HCT116 (cell line): ENCODE results near the gene CHST14. TPM values are rescaled to one million over a fixed set of nuclear protein-coding genes. Genes with fewer than 3 reads are reported as not detected.

Source experiments
- ATAC-seq: fragments of 200-7000 bp; cut with Tn5 transposase; 2 replicates; pipeline ENCODE4 v1.9.1; 2020; ENCODE audit warnings: mild to moderate bottlenecking, moderate library complexity
- BruUV-seq: library from RNA; stranded (reverse); fragments of 400-500 nt; replicated peaks from 2 replicates; lab custom pipeline; 2021; lab: Mats Ljungman, UMichigan
- CTCF ChIA-PET: fragments of 300-600 bp; sonication (Branson Sonifier 250); formaldehyde crosslinking; loops from one replicate; lab custom pipeline; 2021; ENCODE audit warnings: antibody characterized with exemption; lab: Charles Lee
- POLR2A ChIA-PET: fragments of 300-600, 350-600 bp; sonication (Branson Sonifier 250); formaldehyde crosslinking; loops from one replicate; lab custom pipeline; 2021; ENCODE audit warnings: antibody characterized with exemption; lab: Charles Lee
- RAD21 ChIA-PET, 2 experiments: fragments of 300-600 bp; sonication (Branson Sonifier 250); formaldehyde crosslinking; loops; one replicate each; lab custom pipeline; 2023; ENCODE audit warnings: low total read pairs in 2 of 2; ENCODE audit not compliant: uncharacterized antibody in 2 of 2, unreplicated experiment in 2 of 2, low non-redundant PET in 1 of 2; lab: Charles Lee
- DNase-seq: peaks from one replicate; pipeline ENCODE4 v3.0.0-alpha.2; 2010; ENCODE audit warnings: low read depth, low spot score
- H2AFZ ChIP-seq: fragments of 200-600 bp; shearing (Covaris generic), sonication (generic); 2 replicates; pipeline ENCODE4 v1.6.1; 2017; ENCODE audit warnings: low read depth, mixed run types, mixed read lengths, antibody characterized with exemption, low read length; ENCODE audit not compliant: poor library complexity, severe bottlenecking
- H3K27ac ChIP-seq: 2 replicates; pipeline ENCODE4 v1.5.1; 2012; ENCODE audit warnings: low read depth, low read length
- H3K27me3 ChIP-seq: fragments of 200-600 bp; sonication (generic); 2 replicates; pipeline ENCODE4 v1.6.1; 2016; ENCODE audit warnings: mixed run types, low read length, mixed read lengths; ENCODE audit not compliant: insufficient read depth
- H3K36me3 ChIP-seq, 2 experiments: fragments of 200-500 bp in 1 of 2; fragments of 200-600 bp in 1 of 2; sonication (Bioruptor generic) in 1 of 2; sonication (generic) in 1 of 2; 2 replicates each; pipeline versions ENCODE4 v1.5.1 to v1.6.1; 2014 to 2016; ENCODE audit warnings: low read length in 2 of 2, inconsistent platforms in 1 of 2, mixed read lengths in 1 of 2, mixed run types in 1 of 2; ENCODE audit not compliant: insufficient read depth in 2 of 2, control insufficient read depth in 1 of 2
- H3K4me1 ChIP-seq, 2 experiments: fragments of 200-600 bp in 1 of 2; sonication (generic) in 1 of 2; 2 replicates each; pipeline versions ENCODE4 v1.5.1 to v1.6.1; 2012 to 2017; ENCODE audit warnings: low read length in 2 of 2, inconsistent platforms in 1 of 2, mild to moderate bottlenecking in 1 of 2, mixed read lengths in 1 of 2, mixed run types in 1 of 2, moderate library complexity in 1 of 2; ENCODE audit not compliant: insufficient read depth in 2 of 2, control insufficient read depth in 1 of 2
- H3K4me2 ChIP-seq: fragments of 200-600 bp; sonication (generic); 2 replicates; pipeline ENCODE4 v1.6.1; 2017; ENCODE audit warnings: mixed run types, low read length, mixed read lengths
- H3K4me3 ChIP-seq, 2 experiments: fragments of 200-600 bp in 1 of 2; sonication (generic) in 1 of 2; replicated peaks in 1 of 2; 2 replicates each; pipeline ENCODE4 v1.5.1; 2011 to 2016; ENCODE audit warnings: low read length in 2 of 2, control low read depth in 1 of 2, low read depth in 1 of 2, mild to moderate bottlenecking in 1 of 2, mixed read lengths in 1 of 2, mixed run types in 1 of 2
- H3K79me2 ChIP-seq: fragments of 200-600 bp; sonication (generic); 2 replicates; pipeline ENCODE4 v1.6.1; 2017; ENCODE audit warnings: mild to moderate bottlenecking, mixed run types, low read length, moderate library complexity, mixed read lengths; ENCODE audit not compliant: insufficient read depth
- H3K9ac ChIP-seq: fragments of 200-600 bp; sonication (generic); 2 replicates; pipeline ENCODE4 v1.6.1; 2016; ENCODE audit warnings: low read length, mixed read lengths
- H3K9me2 ChIP-seq: fragments of 200-600 bp; sonication (generic), shearing (Covaris generic); 2 replicates; pipeline ENCODE4 v1.6.1; 2017; ENCODE audit warnings: mixed run types, mild to moderate bottlenecking, moderate library complexity; ENCODE audit not compliant: insufficient read depth
- H3K9me3 ChIP-seq, 2 experiments: fragments of 200-500 bp in 1 of 2; fragments of 200-600 bp in 1 of 2; sonication (Bioruptor generic) in 1 of 2; sonication (generic) in 1 of 2; 2 replicates each; pipeline ENCODE4 v1.6.1; 2014 to 2017; ENCODE audit warnings: low read length in 2 of 2, mixed read lengths in 2 of 2, inconsistent platforms in 1 of 2, low read depth in 1 of 2, mild to moderate bottlenecking in 1 of 2, mixed run types in 1 of 2, moderate library complexity in 1 of 2; ENCODE audit not compliant: control insufficient read depth in 1 of 2, insufficient read depth in 1 of 2
- H4K20me1 ChIP-seq: fragments of 200-600 bp; sonication (generic), shearing (Covaris generic); 2 replicates; pipeline ENCODE4 v1.6.1; 2017; ENCODE audit warnings: mixed run types, mild to moderate bottlenecking, moderate library complexity; ENCODE audit not compliant: insufficient read depth
- ATF3 ChIP-seq: IDR thresholded peaks from 2 replicates; pipeline ENCODE4 v1.6.1; 2012
- CEBPB ChIP-seq: IDR thresholded peaks from 2 replicates; pipeline ENCODE4 v1.6.1; 2012; ENCODE audit warnings: low read depth
- CTCF ChIP-seq, 3 experiments: fragments of 200-600 bp in 1 of 3; sonication (generic) in 1 of 3; IDR thresholded peaks in 2 of 3; conservative IDR thresholded peaks in 1 of 3; 2 replicates each; pipeline ENCODE4 v1.5.1; 2012 to 2017; ENCODE audit warnings: low read depth in 2 of 3, low read length in 2 of 3, antibody characterized with exemption in 1 of 3, borderline replicate concordance in 1 of 3, control low read depth in 1 of 3, mild to moderate bottlenecking in 1 of 3, mixed read lengths in 1 of 3, mixed run types in 1 of 3, moderate library complexity in 1 of 3; ENCODE audit not compliant: insufficient read depth in 1 of 3
- ELF1 ChIP-seq: IDR thresholded peaks from 2 replicates; pipeline ENCODE4 v1.6.1; 2012; ENCODE audit warnings: low read depth, borderline replicate concordance
- FOSL1 ChIP-seq: IDR thresholded peaks from 2 replicates; pipeline ENCODE4 v1.6.1; 2012; ENCODE audit warnings: low read depth
- MAX ChIP-seq: IDR thresholded peaks from 2 replicates; pipeline ENCODE4 v1.6.1; 2012
- SIN3A ChIP-seq: IDR thresholded peaks from 2 replicates; pipeline ENCODE4 v1.6.1; 2012; ENCODE audit warnings: low read depth
- SRF ChIP-seq: IDR thresholded peaks from 2 replicates; pipeline ENCODE4 v1.6.1; 2012; ENCODE audit warnings: low read depth
- TCF7L2 ChIP-seq: IDR thresholded peaks from 2 replicates; pipeline ENCODE4 v1.7.0; 2011; ENCODE audit warnings: borderline replicate concordance, inconsistent platforms; ENCODE audit not compliant: insufficient read depth, insufficient read length; ENCODE audit errors: extremely low read depth
- intact Hi-C: fragments of 100-400 bp; cut with micrococcal nuclease; formaldehyde crosslinking; loops from 2 replicates; pipeline ENCODE4 v1.10.0; 2022
- total RNA-seq: library from RNA; stranded (reverse); gene quantifications from one replicate; pipeline ENCODE4 v1.2.1, GENCODE V29; 2021; ENCODE audit not compliant: unreplicated experiment

Gene CHST14
- total RNA-seq, 1 experiment from 2014 or later: 12.7 TPM

GRCh38 chr15:40460404-40460803, 10.4 kb upstream of the CHST14 start:
- H3K4me2 ChIP-seq: no peak overlapping the region
- H3K4me1 ChIP-seq: peaks cover 12 to 16% of the 10 kb centered on the region in 2 experiments
- H3K79me2 ChIP-seq: peaks cover 34% of the 10 kb centered on the region
- DNase-seq: no peak
- no peak overlapping the region for H3K9ac ChIP-seq
- ChIA-PET CTCF (no interaction called here), RAD21 (no interaction called here)
- BruUV-seq: no TSS peak
- no peak for ATAC-seq
- no peak overlapping the region for H3K27ac ChIP-seq
- no peaks in the 10 kb centered on the region for H3K9me3 ChIP-seq
- no peaks in the 10 kb centered on the region for H3K9me2 ChIP-seq
- H3K27me3 ChIP-seq: no peaks in the 10 kb centered on the region
- peaks cover 2% of the 10 kb centered on the region; the same call in 1 of the 2 replicates for H4K20me1 ChIP-seq
- H3K4me3 ChIP-seq: no peak overlapping the region
- peaks cover 6 to 9% of the 10 kb centered on the region in 2 experiments; a peak in 3 of 4 replicates for H3K36me3 ChIP-seq
- TF ChIP-seq ELF1 (no peak), SIN3A (no peak), TCF7L2 (no peak), FOSL1 (no peak), CTCF (IDR thresholded peaks at IDR 0.05 in 2 of 3, conservative IDR thresholded peaks at IDR 0.05 in 1 of 3; ENCODE audit: borderline replicate concordance in 1 of 3, insufficient read depth in 1 of 3, low read depth in 2 of 3, low read length in 2 of 3) (no peak), ATF3 (no peak), MAX (no peak), CEBPB (no peak), SRF (no peak)
- TF ChIP-seq, all 23 proteins: peak for 0
- intact Hi-C loops: no loop called here
- POLR2A ChIA-PET: no interaction called here
- no peak overlapping the region for H2AFZ ChIP-seq
